ENCODE data around the gene MBD3. TPM values are rescaled to one million over a fixed set of nuclear protein-coding genes. Genes with fewer than 3 reads are reported as not detected.

The MBD3 gene
- total and polyA plus RNA-seq, 5 donors: 45.8 to 96.2 (median 62.9) TPM

- no peak for ATAC-seq
- H3K27me3 ChIP-seq (ENCODE audit: control insufficient read depth, insufficient read depth): no peaks in the 10 kb centered on the region
- WGBS: 87% methylated on average over 16 of the region's 16 CpGs
- H3K27ac ChIP-seq (ENCODE audit: low read length): no peak overlapping the region
- H3K4me1 ChIP-seq (ENCODE audit: control insufficient read depth, insufficient read depth, low read length): no peaks in the 10 kb centered on the region
- peak in 1 of 3 donors; percentile 26 for DNase-seq
- no peak overlapping the region for H3K4me3 ChIP-seq (ENCODE audit: low read length)
- H3K9me3 ChIP-seq (ENCODE audit: control insufficient read depth, low read length): no peaks in the 10 kb centered on the region
- intact Hi-C loops (cut with DNase I): loop anchor here in 2 of 4 donors (5.0 kb wide), 2 partner anchors 37 to 42 kb away; partner anchors contain the start of gene TCF3 (in 1 of the 2)
Measured at GRCh38 chr19:1609680-1610474, 17.2 kb upstream of the MBD3 start.

DNA sequence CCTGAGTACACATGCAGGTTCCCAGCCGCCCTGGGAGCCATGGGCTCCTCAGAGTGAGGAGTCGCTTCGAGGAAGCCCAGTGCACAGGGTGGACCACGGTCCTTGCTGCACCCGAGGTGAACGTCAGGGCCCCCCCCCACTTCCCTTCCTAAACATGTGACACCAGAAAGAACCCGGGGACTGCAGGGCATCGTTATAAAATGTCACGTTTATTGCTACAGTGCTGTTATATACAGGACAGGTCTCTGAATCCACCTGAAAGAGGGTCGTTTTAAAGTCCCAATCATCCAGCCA is 16.4 kb upstream of the MBD3 start:
- intact Hi-C loops (cut with DNase I): loop anchor here in 2 of 4 donors (5.0 kb wide), 2 partner anchors 38 to 43 kb away; partner anchors contain the start of gene TCF3 (in 1 of the 2)
- Histone ChIP-seq H3K27ac (ENCODE audit: low read length) (no peak overlapping the region), H3K9me3 (ENCODE audit: control insufficient read depth, low read length) (no peaks in the 10 kb centered on the region), H3K4me3 (ENCODE audit: low read length) (no peak overlapping the region), H3K4me1 (ENCODE audit: control insufficient read depth, insufficient read depth, low read length) (no peaks in the 10 kb centered on the region), H3K27me3 (ENCODE audit: control insufficient read depth, insufficient read depth) (no peaks in the 10 kb centered on the region)
- no peak for ATAC-seq
- no peak for DNase-seq
- 45% methylated on average over 10 of the region's 10 CpGs for WGBS

DNA sequence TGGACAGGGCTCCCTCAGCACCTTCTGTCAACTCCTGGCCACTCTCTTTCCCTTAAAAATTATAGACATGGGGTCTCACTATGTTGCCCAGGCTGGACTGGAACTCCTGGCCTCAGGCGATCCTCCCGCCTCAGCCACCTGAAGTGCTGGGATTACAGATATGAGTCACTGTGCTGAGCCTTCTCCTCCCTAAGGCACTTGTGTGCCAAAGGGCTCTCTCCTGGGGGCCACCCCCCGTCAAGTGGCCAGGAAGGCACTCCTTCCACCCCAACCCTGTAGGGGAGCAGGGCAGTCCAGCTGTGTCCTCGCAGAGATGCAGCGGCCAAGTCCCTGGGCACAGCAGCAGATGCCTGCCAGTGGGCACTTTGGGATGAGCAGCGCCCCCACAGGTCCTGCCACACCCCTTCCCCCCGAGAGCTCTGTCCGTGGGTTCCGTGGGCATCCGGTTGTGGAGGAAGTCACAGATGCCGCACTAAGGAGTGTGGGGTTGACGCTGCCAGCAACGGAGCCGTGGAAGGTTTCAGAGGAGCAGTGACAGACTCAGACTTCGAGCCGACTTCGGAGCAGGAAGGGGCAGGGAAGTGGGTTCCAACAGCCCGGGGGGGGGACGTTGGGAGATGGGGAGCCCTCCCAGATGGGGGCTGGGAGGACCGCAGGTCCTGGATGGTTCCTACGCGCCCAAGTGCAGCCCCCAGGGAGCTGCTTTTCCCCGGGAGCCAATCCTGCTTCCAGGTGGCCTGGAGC is 15.9 kb upstream of the MBD3 start:
- DNase-seq: peak in 2 of 3 donors; percentile 52 to 63
- intact Hi-C loops (cut with DNase I): loop anchor here in 2 of 4 donors (5.0 kb wide), 2 partner anchors 39 to 44 kb away; partner anchors contain the start of gene TCF3 (in 1 of the 2)
- 57% methylated on average over 23 of the region's 23 CpGs for WGBS
- no peaks in the 10 kb centered on the region for H3K4me1 ChIP-seq (ENCODE audit: control insufficient read depth, insufficient read depth, low read length)
- H3K27ac ChIP-seq (ENCODE audit: low read length): no peak overlapping the region
- H3K4me3 ChIP-seq (ENCODE audit: low read length): no peak overlapping the region
- no peaks in the 10 kb centered on the region for H3K9me3 ChIP-seq (ENCODE audit: control insufficient read depth, low read length)
- no peak for ATAC-seq
- no peaks in the 10 kb centered on the region for H3K27me3 ChIP-seq (ENCODE audit: control insufficient read depth, insufficient read depth)

- H3K9me3 ChIP-seq (ENCODE audit: control insufficient read depth, low read length): no peaks in the 10 kb centered on the region
- intact Hi-C loops (cut with DNase I): loop anchor here in 2 of 4 donors (5.0 kb wide), 2 partner anchors 41 to 46 kb away; partner anchors contain the start of gene TCF3 (in 1 of the 2)
- WGBS: 12% methylated on average over 16 of the region's 16 CpGs
- H3K27ac ChIP-seq (ENCODE audit: low read length): peak overlapping the region; percentile 92
- no peaks in the 10 kb centered on the region for H3K27me3 ChIP-seq (ENCODE audit: control insufficient read depth, insufficient read depth)
- peak overlapping the region; percentile 51 for H3K4me3 ChIP-seq (ENCODE audit: low read length)
- peaks cover 3% of the 10 kb centered on the region for H3K4me1 ChIP-seq (ENCODE audit: control insufficient read depth, insufficient read depth, low read length)
- peak; percentile 6 to 15 for ATAC-seq
- DNase-seq: no peak
Measured at GRCh38 chr19:1606138-1606651, 13.5 kb upstream of the MBD3 start.

GRCh38 chr19:1605236-1606137 is 12.8 kb upstream of the MBD3 start, which contains the start of gene UQCR11:
TSS of gene UQCR11 (minus strand) at chr19:1605462. CDS start at chr19:1605409, 53 bp downstream.
- Histone ChIP-seq H3K9me3 (ENCODE audit: control insufficient read depth, low read length) (no peaks in the 10 kb centered on the region), H3K27me3 (ENCODE audit: control insufficient read depth, insufficient read depth) (no peaks in the 10 kb centered on the region), H3K4me1 (ENCODE audit: control insufficient read depth, insufficient read depth, low read length) (peaks cover 3% of the 10 kb centered on the region), H3K27ac (ENCODE audit: low read length) (peak within 1 kb of the TSS; percentile 92), H3K4me3 (ENCODE audit: low read length) (peak within 1 kb of the TSS; percentile 96)
- DNase-seq (peak; percentile 96 to 98 (median 98)), ATAC-seq (peak; percentile 95 to 97)
- intact Hi-C loops (cut with DNase I): loop anchor here in 2 of 4 donors (5.0 kb wide), 2 partner anchors 42 to 47 kb away; partner anchors contain the start of gene TCF3 (in 1 of the 2)
- WGBS: under 1% methylated on average over 78 of the region's 79 CpGs

DNA sequence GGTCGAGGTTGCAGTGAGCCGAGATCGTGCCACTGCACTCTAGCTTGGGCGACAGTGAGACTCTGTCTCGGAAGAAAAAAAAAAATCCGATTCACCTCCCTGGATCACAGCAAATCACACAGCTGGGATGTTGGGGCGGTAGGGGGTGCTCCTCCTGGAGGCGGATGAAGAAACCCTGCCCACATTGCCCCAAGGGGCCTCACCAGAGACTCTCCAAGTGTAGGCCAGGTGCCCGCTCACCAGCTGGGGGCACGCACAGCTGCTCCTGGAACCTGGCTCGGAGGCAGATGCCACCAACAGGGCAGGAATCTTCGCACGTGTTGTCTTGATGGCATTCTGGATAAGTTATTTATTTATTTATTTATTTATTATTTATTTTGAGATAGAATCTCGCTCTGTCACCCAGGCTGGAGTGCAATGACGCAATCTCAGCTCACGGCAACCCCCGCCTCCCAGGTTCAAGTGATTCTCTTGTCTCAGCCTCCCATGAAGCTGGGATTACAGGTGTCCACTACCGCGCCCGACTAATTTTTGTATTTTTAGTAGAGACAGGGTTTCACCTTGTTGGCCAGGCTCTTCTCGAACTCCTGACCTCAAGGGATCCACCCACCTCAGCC is 9.5 kb upstream of the MBD3 start:
- no peak for DNase-seq
- intact Hi-C loops (cut with DNase I): no loop called here
- no peaks in the 10 kb centered on the region for H3K9me3 ChIP-seq (ENCODE audit: control insufficient read depth, low read length)
- peaks cover 3% of the 10 kb centered on the region for H3K4me1 ChIP-seq (ENCODE audit: control insufficient read depth, insufficient read depth, low read length)
- 95% methylated on average over 21 of the region's 21 CpGs for WGBS
- no peak overlapping the region for H3K27ac ChIP-seq (ENCODE audit: low read length)
- ATAC-seq: no peak
- no peak overlapping the region for H3K4me3 ChIP-seq (ENCODE audit: low read length)
- no peaks in the 10 kb centered on the region for H3K27me3 ChIP-seq (ENCODE audit: control insufficient read depth, insufficient read depth)

DNA sequence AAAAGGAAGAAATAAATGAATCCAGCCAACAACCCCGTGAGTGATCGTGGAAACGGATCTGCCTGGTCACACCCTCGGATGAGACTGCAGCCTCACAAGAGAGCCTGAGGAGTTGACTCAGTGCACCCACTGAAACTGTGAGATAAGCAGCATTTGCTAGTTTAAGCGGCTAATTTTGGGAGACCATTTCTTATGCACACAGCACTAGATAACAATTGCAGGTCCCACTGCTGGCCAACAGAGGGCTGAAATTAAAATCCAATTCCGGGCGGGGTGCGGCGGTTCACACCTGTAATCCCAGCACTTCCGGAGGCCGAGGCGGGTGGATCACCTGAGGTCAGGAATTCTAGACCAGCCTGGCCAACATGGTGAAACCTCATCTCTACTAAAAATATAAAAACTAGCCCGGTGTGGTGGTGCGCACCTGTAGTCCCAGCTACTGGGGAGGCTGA is 9.0 kb upstream of the MBD3 start:
- Histone ChIP-seq H3K9me3 (ENCODE audit: control insufficient read depth, low read length) (no peaks in the 10 kb centered on the region), H3K4me1 (ENCODE audit: control insufficient read depth, insufficient read depth, low read length) (peaks cover 3% of the 10 kb centered on the region), H3K27me3 (ENCODE audit: control insufficient read depth, insufficient read depth) (no peaks in the 10 kb centered on the region), H3K27ac (ENCODE audit: low read length) (no peak overlapping the region), H3K4me3 (ENCODE audit: low read length) (no peak overlapping the region)
- intact Hi-C loops (cut with DNase I): no loop called here
- ATAC-seq (no peak), DNase-seq (no peak)
- WGBS: 94% methylated on average over 14 of the region's 14 CpGs

GRCh38 chr19:1599460-1599846 is 6.8 kb upstream of the MBD3 start:
- WGBS: 94% methylated on average over 15 of the region's 15 CpGs
- H3K27me3 ChIP-seq (ENCODE audit: control insufficient read depth, insufficient read depth): no peaks in the 10 kb centered on the region
- peak; percentile 12 to 22 for ATAC-seq
- no peak overlapping the region for H3K27ac ChIP-seq (ENCODE audit: low read length)
- H3K9me3 ChIP-seq (ENCODE audit: control insufficient read depth, low read length): no peaks in the 10 kb centered on the region
- H3K4me1 ChIP-seq (ENCODE audit: control insufficient read depth, insufficient read depth, low read length): peaks cover 3% of the 10 kb centered on the region
- no peak for DNase-seq
- H3K4me3 ChIP-seq (ENCODE audit: low read length): no peak overlapping the region
- intact Hi-C loops (cut with DNase I): no loop called here

DNA sequence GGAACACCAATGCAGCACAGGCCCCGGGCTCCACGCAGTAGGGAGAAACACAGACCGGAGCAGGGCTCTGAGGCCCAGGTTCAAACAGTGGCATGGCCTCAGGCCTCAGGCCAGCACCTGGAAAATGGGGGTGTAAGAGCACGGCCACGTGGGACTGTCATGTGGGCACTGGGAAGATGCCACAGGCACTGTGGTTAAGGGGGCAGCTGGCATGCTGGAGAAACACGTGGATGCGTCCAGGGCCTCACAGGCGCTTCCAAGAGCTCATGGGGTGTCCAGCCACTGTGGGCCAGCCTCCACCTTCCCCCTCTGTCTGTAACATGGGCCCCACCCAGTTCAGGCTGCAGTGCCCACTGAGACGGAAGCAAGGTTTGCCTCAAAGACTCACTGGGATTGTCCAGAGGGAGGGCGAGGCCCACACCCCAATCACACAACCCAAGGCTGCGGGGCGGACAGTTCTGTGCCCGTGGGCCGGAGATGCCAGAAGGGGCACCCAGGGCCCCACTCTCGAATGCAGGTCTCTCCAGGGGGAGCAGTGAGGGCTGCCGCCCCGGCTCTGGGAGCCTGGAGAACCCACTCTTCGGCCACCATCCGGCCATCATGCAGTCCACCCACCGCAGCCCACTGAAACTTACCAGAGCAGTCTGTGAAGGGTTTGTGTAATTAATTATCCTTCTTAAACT is 6.3 kb upstream of the MBD3 start:
- no peaks in the 10 kb centered on the region for H3K27me3 ChIP-seq (ENCODE audit: control insufficient read depth, insufficient read depth)
- WGBS: 89% methylated on average over 20 of the region's 20 CpGs
- DNase-seq (no peak), ATAC-seq (peak in 1 of 2 donors; percentile 4)
- H3K4me3 ChIP-seq (ENCODE audit: low read length): no peak overlapping the region
- intact Hi-C loops (cut with DNase I): no loop called here
- H3K4me1 ChIP-seq (ENCODE audit: control insufficient read depth, insufficient read depth, low read length): peaks cover 3% of the 10 kb centered on the region
- no peak overlapping the region for H3K27ac ChIP-seq (ENCODE audit: low read length)
- H3K9me3 ChIP-seq (ENCODE audit: control insufficient read depth, low read length): no peaks in the 10 kb centered on the region

- intact Hi-C loops (cut with DNase I): no loop called here
Measured at GRCh38 chr19:1593501-1593772, 772 bp upstream of the MBD3 start.

More at GRCh38 chr19:1593501-1593772, 772 bp upstream of the MBD3 start:
- H3K4me3 ChIP-seq (ENCODE audit: low read length): no peak overlapping the region
- no peak overlapping the region for H3K27ac ChIP-seq (ENCODE audit: low read length)
- WGBS: 51% methylated on average over 10 of the region's 10 CpGs
- H3K4me1 ChIP-seq (ENCODE audit: control insufficient read depth, insufficient read depth, low read length): peaks cover 6% of the 10 kb centered on the region
- no peaks in the 10 kb centered on the region for H3K9me3 ChIP-seq (ENCODE audit: control insufficient read depth, low read length)
- DNase-seq (peak in 1 of 3 donors; percentile 56), ATAC-seq (no peak)
- H3K27me3 ChIP-seq (ENCODE audit: control insufficient read depth, insufficient read depth): no peaks in the 10 kb centered on the region

All from right cardiac atrium (tissue), 5 donors.